Tibial nerve (tissue), 3 donors: ENCODE data around the gene RGS7BP.

Experiments
- POLR2A ChIP-seq, 2 donors: fragments of 450-650 bp; IDR thresholded peaks; one replicate each; pipeline ENCODE4 v1.6.1; 2017; ENCODE audit warnings: antibody characterized with exemption in 2 of 2, mild to moderate bottlenecking in 2 of 2, moderate library complexity in 2 of 2
- TF ChIP-seq, protein P1 (sequence below), 5 experiments: fragments of 200-600 bp in 3 of 5; fragments of 450-650 bp in 2 of 5; sonication (generic) in 3 of 5; IDR thresholded peaks; one replicate each; pipeline ENCODE4 v1.5.1; 2016 to 2019; ENCODE audit warnings: antibody characterized with exemption in 5 of 5, mild to moderate bottlenecking in 3 of 5, moderate library complexity in 2 of 5

DNA sequence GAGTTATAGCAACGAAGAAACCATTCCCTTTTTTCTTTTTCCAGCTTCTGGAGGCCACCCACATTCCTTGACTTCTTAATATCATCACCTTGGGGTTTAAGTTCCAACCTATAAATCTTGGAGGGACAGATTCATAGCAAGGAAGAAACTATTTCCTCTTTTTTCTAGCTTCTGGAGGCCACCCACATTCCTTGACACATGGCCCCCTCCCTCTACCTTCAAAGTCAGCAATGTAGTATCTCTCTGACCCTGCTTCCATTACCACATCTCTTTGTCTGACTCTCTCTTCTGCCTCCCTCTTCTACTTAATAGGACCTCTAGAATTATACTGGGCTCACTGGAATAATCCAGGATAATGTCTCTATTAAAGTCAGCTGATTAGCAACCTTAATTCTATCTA is 149.8 kb downstream of the RGS7BP start:
- no peak for TF ChIP-seq POLR2A (IDR thresholded peaks at IDR 0.05)
- TF ChIP-seq, protein P1, sequence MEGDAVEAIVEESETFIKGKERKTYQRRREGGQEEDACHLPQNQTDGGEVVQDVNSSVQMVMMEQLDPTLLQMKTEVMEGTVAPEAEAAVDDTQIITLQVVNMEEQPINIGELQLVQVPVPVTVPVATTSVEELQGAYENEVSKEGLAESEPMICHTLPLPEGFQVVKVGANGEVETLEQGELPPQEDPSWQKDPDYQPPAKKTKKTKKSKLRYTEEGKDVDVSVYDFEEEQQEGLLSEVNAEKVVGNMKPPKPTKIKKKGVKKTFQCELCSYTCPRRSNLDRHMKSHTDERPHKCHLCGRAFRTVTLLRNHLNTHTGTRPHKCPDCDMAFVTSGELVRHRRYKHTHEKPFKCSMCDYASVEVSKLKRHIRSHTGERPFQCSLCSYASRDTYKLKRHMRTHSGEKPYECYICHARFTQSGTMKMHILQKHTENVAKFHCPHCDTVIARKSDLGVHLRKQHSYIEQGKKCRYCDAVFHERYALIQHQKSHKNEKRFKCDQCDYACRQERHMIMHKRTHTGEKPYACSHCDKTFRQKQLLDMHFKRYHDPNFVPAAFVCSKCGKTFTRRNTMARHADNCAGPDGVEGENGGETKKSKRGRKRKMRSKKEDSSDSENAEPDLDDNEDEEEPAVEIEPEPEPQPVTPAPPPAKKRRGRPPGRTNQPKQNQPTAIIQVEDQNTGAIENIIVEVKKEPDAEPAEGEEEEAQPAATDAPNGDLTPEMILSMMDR (IDR thresholded peaks at IDR 0.05): no peak
